ENCODE data around the gene CORO6. TPM values are rescaled to one million over a fixed set of nuclear protein-coding genes. Genes with fewer than 3 reads are reported as not detected.

Gene CORO6
- total and polyA plus RNA-seq, 2 donors (not counting 1 experiment from before 2014, with no cell fraction given), result 1.4 to 4.0 TPM

- Mint-ChIP-seq H3K27ac (no peak overlapping the region), H3K4me3 (no peak overlapping the region), H3K9me3 (ENCODE audit: insufficient read depth) (no peaks in the 10 kb centered on the region), H3K27me3 (no peaks in the 10 kb centered on the region), H3K4me1 (peaks cover 5% of the 10 kb centered on the region)
- H3K4me1 ChIP-seq (ENCODE audit: control insufficient read depth in 2 of 2, insufficient read depth in 2 of 2, low read length in 2 of 2), result no peaks in the 10 kb centered on the region
- no peaks in the 10 kb centered on the region for H4K20me1 ChIP-seq (ENCODE audit: control insufficient read depth, insufficient read depth, low read length, poor library complexity, severe bottlenecking)
- no peak for DNase-seq
- H3K9ac ChIP-seq (ENCODE audit: low read length), result no peak overlapping the region
- H2AFZ ChIP-seq (ENCODE audit: insufficient read depth, low read depth, low read length, poor library complexity, severe bottlenecking), result no peak overlapping the region
- intact Hi-C loops (cut with micrococcal nuclease), result no loop called here
- peaks cover 16% of the 10 kb centered on the region for H3K79me2 ChIP-seq (ENCODE audit: control insufficient read depth, insufficient read depth, low read length)
- TF ChIP-seq EZH2 (IDR thresholded peaks at IDR 0.05; ENCODE audit: borderline replicate concordance, insufficient read depth, low read depth, low read length, poor library complexity, severe bottlenecking), result no peak
- TF ChIP-seq, protein P1, sequence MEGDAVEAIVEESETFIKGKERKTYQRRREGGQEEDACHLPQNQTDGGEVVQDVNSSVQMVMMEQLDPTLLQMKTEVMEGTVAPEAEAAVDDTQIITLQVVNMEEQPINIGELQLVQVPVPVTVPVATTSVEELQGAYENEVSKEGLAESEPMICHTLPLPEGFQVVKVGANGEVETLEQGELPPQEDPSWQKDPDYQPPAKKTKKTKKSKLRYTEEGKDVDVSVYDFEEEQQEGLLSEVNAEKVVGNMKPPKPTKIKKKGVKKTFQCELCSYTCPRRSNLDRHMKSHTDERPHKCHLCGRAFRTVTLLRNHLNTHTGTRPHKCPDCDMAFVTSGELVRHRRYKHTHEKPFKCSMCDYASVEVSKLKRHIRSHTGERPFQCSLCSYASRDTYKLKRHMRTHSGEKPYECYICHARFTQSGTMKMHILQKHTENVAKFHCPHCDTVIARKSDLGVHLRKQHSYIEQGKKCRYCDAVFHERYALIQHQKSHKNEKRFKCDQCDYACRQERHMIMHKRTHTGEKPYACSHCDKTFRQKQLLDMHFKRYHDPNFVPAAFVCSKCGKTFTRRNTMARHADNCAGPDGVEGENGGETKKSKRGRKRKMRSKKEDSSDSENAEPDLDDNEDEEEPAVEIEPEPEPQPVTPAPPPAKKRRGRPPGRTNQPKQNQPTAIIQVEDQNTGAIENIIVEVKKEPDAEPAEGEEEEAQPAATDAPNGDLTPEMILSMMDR (IDR thresholded peaks at IDR 0.05), result no peak
- no peak overlapping the region for H3K4me2 ChIP-seq (replicated peaks; ENCODE audit: low read depth, low read length, poor library complexity, severe bottlenecking)
- no peaks in the 10 kb centered on the region for H3K27me3 ChIP-seq (replicated peaks in 1 of 4; ENCODE audit: control extremely low read depth in 1 of 4, control insufficient read depth in 3 of 4, insufficient read depth in 4 of 4, low read length in 3 of 4)
- H3K4me3 ChIP-seq (ENCODE audit: control extremely low read depth in 1 of 5, extremely low read depth in 1 of 5, insufficient read depth in 1 of 5, low read depth in 2 of 5, low read length in 4 of 5), result no peak overlapping the region
- ChIA-PET CTCF (interaction anchor here (1.0 to 11.9 kb wide), 2 partner anchors 130 to 144 kb away, joined by 3 to 196 read pairs; no protein-coding TSS in a partner anchor), POLR2A (no interaction called here)
- no peaks in the 10 kb centered on the region for H3K9me3 ChIP-seq (ENCODE audit: control extremely low read depth in 1 of 3, control insufficient read depth in 2 of 3, insufficient read depth in 1 of 3, low read length in 2 of 3)
- 90% methylated on average over 2 of the region's 5 CpGs for WGBS (ENCODE audit: insufficient coverage)
- H3K27ac ChIP-seq (ENCODE audit: low read length in 2 of 2), result no peak overlapping the region
- ATAC-seq (ENCODE audit: low read depth), result no peak
- peaks cover 34 to 69% of the 10 kb centered on the region in 2 experiments for H3K36me3 ChIP-seq (replicated peaks in 1 of 2; ENCODE audit: control extremely low read depth in 1 of 2, control insufficient read depth in 1 of 2, extremely low read depth in 1 of 2, insufficient read depth in 2 of 2, low read length in 1 of 2)
Observed at GRCh38 chr17:29648005-29648404, 25.3 kb upstream of the CORO6 start.

GRCh38 chr17:29645515-29646051 is 22.9 kb upstream of the CORO6 start:
- Histone ChIP-seq H3K36me3 (replicated peaks in 1 of 2; ENCODE audit: control extremely low read depth in 1 of 2, control insufficient read depth in 1 of 2, extremely low read depth in 1 of 2, insufficient read depth in 2 of 2, low read length in 1 of 2) (peaks cover 34 to 65% of the 10 kb centered on the region in 2 experiments), H3K4me3 (ENCODE audit: control extremely low read depth in 1 of 5, extremely low read depth in 1 of 5, insufficient read depth in 1 of 5, low read depth in 2 of 5, low read length in 4 of 5) (no peak overlapping the region), H2AFZ (ENCODE audit: insufficient read depth, low read depth, low read length, poor library complexity, severe bottlenecking) (no peak overlapping the region), H3K79me2 (ENCODE audit: control insufficient read depth, insufficient read depth, low read length) (peaks cover 23% of the 10 kb centered on the region), H4K20me1 (ENCODE audit: control insufficient read depth, insufficient read depth, low read length, poor library complexity, severe bottlenecking) (no peaks in the 10 kb centered on the region), H3K9ac (ENCODE audit: low read length) (no peak overlapping the region), H3K27me3 (replicated peaks in 1 of 4; ENCODE audit: control extremely low read depth in 1 of 4, control insufficient read depth in 3 of 4, insufficient read depth in 4 of 4, low read length in 3 of 4) (no peaks in the 10 kb centered on the region), H3K4me1 (ENCODE audit: control insufficient read depth in 2 of 2, insufficient read depth in 2 of 2, low read length in 2 of 2) (peaks cover under 1 to 2% of the 10 kb centered on the region in 2 donors), H3K27ac (ENCODE audit: low read length in 2 of 2) (no peak overlapping the region), H3K4me2 (replicated peaks; ENCODE audit: low read depth, low read length, poor library complexity, severe bottlenecking) (no peak overlapping the region), H3K9me3 (ENCODE audit: control extremely low read depth in 1 of 3, control insufficient read depth in 2 of 3, insufficient read depth in 1 of 3, low read length in 2 of 3) (no peaks in the 10 kb centered on the region)
- CTCF ChIA-PET, result interaction anchor here (11.9 kb wide), 1 partner anchor 133 kb away, joined by 196 read pairs; no protein-coding TSS in a partner anchor
- DNase-seq (no peak), ATAC-seq (ENCODE audit: low read depth) (no peak)
- intact Hi-C loops (cut with micrococcal nuclease), result no loop called here
- no peak for TF ChIP-seq EZH2 (IDR thresholded peaks at IDR 0.05; ENCODE audit: borderline replicate concordance, insufficient read depth, low read depth, low read length, poor library complexity, severe bottlenecking)
- TF ChIP-seq, protein P1 (IDR thresholded peaks at IDR 0.05), result no peak
- H3K4me3 Mint-ChIP-seq, result no peak overlapping the region
- H3K27me3 Mint-ChIP-seq, result no peaks in the 10 kb centered on the region
- POLR2A ChIA-PET, result no interaction called here
- H3K9me3 Mint-ChIP-seq (ENCODE audit: insufficient read depth), result no peaks in the 10 kb centered on the region
- peaks cover 16% of the 10 kb centered on the region for H3K4me1 Mint-ChIP-seq
- H3K27ac Mint-ChIP-seq, result no peak overlapping the region
- 100% methylated on average over 2 of the region's 5 CpGs for WGBS (ENCODE audit: insufficient coverage)
